Fibroblast of mammary gland (primary cell): ENCODE measurements around the gene EHMT1.
"Not testable (repeated sequence)": the region's sequence is repeated elsewhere in the genome, so short reads cannot be mapped to it uniquely, and the experiment has no call there.

ENCODE experiments used
- DNase-seq: peaks from one replicate; pipeline ENCODE4 v3.0.0-alpha.2; 2010; ENCODE audit warnings: low read depth
- H3K4me3 ChIP-seq: 2 replicates; pipeline ENCODE4 v1.5.1; 2011; ENCODE audit warnings: low read depth, mild to moderate bottlenecking, low read length, moderate library complexity; ENCODE audit not compliant: control insufficient read depth
- CTCF ChIP-seq: conservative IDR thresholded peaks from 2 replicates; pipeline ENCODE4 v1.5.1; 2011; ENCODE audit warnings: low read depth, low read length, inconsistent platforms; ENCODE audit not compliant: control insufficient read depth, insufficient read depth

The EHMT1 gene

GRCh38 chr9:137802021-137802420 is 183.2 kb downstream of the EHMT1 start:
- no peak overlapping the region for H3K4me3 ChIP-seq
- TF ChIP-seq CTCF: no peak
- no peak for DNase-seq

DNA sequence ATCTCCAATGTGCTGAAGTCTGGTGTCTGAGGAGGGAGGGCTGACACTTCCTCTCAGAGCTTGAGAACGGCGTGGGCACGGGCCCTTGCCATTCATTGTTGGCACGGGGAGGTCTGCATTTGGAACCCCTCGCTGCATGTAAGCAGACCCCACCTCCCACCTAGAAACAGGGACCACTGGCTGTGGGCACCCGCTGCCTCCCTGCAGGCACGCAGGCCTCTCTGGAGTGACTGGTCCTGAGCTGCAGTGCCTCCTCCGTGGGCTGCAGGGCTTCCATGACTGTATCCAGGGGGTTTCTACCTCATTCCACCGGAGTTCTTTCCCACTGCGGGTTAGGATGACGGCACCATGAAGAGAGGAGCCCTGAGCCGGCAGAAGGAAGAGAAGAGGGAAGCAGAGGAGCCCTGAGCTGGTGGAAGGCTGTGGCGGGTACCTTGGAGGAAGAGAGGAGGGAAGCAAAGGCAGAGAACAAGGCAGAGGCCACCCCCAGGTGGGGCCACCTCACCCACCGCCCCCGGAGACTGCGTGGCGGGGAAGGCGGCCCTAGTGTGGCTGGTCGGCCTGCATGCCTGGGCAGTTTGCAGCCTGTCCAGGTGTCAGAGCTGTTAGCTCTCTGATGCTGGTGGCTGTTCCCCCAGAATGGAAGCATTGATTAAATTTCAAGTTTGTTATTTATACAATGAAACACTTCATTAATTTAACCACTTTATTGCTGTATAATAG is 183.9 kb downstream of the EHMT1 start:
- TF ChIP-seq CTCF: no peak
- DNase-seq: no peak
- H3K4me3 ChIP-seq: no peak overlapping the region

DNA sequence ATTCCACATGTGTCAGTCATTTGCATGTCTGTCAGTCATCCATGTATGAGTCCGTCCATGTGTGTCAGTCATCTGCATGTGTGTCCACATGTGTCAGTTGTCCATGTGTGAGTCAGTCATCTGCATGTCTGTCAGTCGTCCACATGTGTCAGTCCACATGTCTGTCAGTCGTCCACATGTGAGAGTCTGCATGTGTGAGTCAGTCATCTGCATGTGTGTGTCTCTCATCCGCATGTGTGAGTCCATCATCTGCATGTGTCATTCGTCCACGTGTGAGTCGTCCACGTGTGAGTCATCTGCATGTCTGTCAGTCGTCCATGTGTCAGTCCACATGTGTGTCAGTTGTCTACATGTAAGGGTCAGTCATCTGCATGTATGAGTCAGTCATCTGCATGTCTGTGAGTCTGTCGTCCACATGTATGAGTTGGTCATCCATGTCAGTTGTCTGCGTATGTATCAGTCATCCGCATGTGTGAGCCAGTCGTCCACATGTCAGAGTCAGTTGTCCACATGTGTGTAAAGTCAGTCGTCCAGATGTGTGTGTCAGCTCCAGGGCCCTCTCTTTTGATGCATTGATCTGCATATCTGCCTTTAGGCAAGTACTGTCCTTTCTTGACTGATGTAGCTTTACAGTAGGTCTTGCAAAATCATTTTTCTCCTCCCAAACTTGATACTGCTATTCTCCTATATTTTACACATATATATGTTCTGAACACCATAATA is 186.3 kb downstream of the EHMT1 start:
- DNase-seq: peak; percentile 66
- no peak for TF ChIP-seq CTCF
- H3K4me3 ChIP-seq: no peak overlapping the region

- no peak overlapping the region for H3K4me3 ChIP-seq
- no peak for DNase-seq
- no peak for TF ChIP-seq CTCF
Measured at GRCh38 chr9:137807721-137808703, 189.2 kb downstream of the EHMT1 start.

DNA sequence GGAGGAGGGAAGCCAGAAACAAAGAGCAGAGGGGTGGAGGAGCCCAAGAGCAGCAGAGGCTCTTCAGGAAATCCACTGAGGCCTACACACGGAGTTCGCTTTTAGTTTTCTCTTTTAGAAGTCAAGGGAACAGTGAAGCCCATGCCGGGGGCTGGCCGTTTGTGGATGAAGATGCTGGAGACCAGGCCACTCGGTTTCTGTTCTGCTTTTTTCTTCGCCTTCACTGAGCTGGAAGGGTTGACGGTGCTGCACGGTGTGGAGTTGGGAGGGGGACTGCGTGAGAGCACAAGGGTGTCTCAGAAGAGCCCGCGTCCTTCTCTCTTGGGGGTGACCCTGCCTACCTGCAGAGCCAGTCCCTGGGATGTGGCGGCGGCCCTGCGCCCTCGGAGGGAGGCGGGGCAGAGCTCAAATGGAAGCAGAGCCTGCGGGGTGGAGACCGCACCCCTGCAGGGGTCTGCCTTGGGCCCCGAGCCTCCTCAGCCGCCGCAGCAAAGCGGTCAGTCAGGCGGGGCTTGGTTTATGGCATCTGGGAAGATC is 190.3 kb downstream of the EHMT1 start:
- DNase-seq: no peak
- H3K4me3 ChIP-seq: no peak overlapping the region
- no peak for TF ChIP-seq CTCF

DNA sequence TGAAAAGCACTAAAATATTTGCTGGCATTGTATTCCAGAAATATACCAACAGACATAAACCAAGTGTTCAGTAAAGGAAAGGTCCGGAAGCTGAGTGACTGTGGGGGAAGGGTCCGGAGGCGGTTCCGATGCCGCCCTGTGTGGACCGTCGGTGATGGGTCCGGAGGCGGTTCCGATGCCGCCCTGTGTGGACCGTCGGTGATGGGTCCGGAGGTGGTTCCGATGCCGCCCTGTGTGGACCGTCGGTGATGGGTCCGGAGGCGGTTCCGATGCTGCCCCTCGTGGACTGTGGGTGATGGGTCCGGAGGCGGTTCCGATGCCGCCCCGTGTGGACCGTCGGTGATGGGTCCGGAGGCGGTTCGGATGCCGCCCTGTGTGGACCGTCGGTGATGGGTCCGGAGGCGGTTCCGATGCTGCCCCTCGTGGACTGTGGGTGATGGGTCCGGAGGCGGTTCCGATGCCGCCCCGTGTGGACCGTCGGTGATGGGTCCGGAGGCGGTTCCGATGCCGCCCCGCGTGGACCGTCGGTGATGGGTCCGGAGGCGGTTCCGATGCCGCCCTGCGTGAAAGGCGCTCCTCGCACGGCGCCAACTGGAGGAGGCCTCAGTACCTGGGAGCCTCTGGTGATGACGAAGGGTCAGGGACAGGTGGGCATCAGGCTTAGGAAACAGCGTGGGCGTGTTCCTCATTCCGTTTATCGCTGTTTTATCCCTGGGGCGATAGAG is 191.1 kb downstream of the EHMT1 start:
- DNase-seq: not testable (repeated sequence)

More for the DNA sequence above, 191.1 kb downstream of the EHMT1 start:
- not testable (repeated sequence) for H3K4me3 ChIP-seq
